Psoas muscle (tissue), 8 donors: ENCODE data around the gene MBD3L3. TPM values are rescaled to one million over a fixed set of nuclear protein-coding genes. Genes with fewer than 3 reads are reported as not detected.

Source experiments
- ATAC-seq, 4 donors: fragments of 200-7000 bp; cut with Tn5 transposase; one replicate each; pipeline ENCODE4 v1.9.1; 2020; ENCODE audit warnings: moderate library complexity in 3 of 4, mild to moderate bottlenecking in 2 of 4
- DNase-seq, 2 donors: peaks; one replicate each; pipeline ENCODE4 v3.0.0-alpha.2; 2020
- H3K27ac ChIP-seq: fragments of 200-600 bp; one replicate; pipeline ENCODE4 v1.8.0; 2022
- H3K27me3 ChIP-seq, 3 donors: fragments of 200-600 bp in 1 of 3; one replicate each; pipeline versions ENCODE4 v1.6.1 to v1.8.0; 2013 to 2022; ENCODE audit warnings: low read length in 2 of 3, mild to moderate bottlenecking in 2 of 3, moderate library complexity in 1 of 3; ENCODE audit not compliant: insufficient read depth in 3 of 3
- H3K36me3 ChIP-seq, 2 donors: fragments of 200-600 bp in 1 of 2; one replicate each; pipeline versions ENCODE4 v1.6.1 to v1.8.0; 2013 to 2022; ENCODE audit warnings: low read depth in 1 of 2, mild to moderate bottlenecking in 1 of 2, moderate library complexity in 1 of 2; ENCODE audit not compliant: insufficient read depth in 1 of 2
- H3K4me1 ChIP-seq: fragments of 200-600 bp; one replicate; pipeline ENCODE4 v1.8.0; 2022
- H3K4me3 ChIP-seq: fragments of 200-600 bp; one replicate; pipeline ENCODE4 v1.8.0; 2022; ENCODE audit warnings: mild to moderate bottlenecking
- H3K9me3 ChIP-seq: fragments of 200-600 bp; one replicate; pipeline ENCODE4 v1.8.0; 2022
- WGBS, 3 donors: extraction: QIAGEN DNeasy Blood & Tissue Kit; methylation state at CpG; one replicate each; pipeline versions ENCODE4 v1.1.6 to v1.1.7; 2013; 5-methylcytosine and 5-hydroxymethylcytosine counted together
- intact Hi-C, 2 donors: fragments of 100-400 bp; cut with DNase I; formaldehyde crosslinking; loops; one replicate each; pipeline versions ENCODE4 v1.11.0 to v1.14.2; 2022
- polyA plus RNA-seq, 3 donors: library from polyadenylated mRNA; stranded (reverse); fragments of 200-250 nt; gene quantifications; one replicate each; pipeline ENCODE4 v1.2.3, GENCODE V29; 2013
- total RNA-seq, 4 donors: library from RNA; stranded (reverse); fragmentation: NEBNext Ultra II Directional in 2 of 4; extraction: Animal tissue kit (Norgen Biotek cat#: 25700) in 2 of 4; gene quantifications; one replicate each; pipeline versions ENCODE4 v1.2.1 to v1.2.4, GENCODE V29; 2021 to 2023
- TF ChIP-seq, protein P1 (sequence below): fragments of 200-600 bp; IDR thresholded peaks from one replicate; pipeline ENCODE4 v1.8.0; 2022; ENCODE audit warnings: antibody characterized with exemption
- donor health status: healthy with polysubstance abuse.
- donor health status: DM: no; HTN: no; CAD: no; lungs with moderate emphysema.
- donor health status: Bipolar disorder and iron deficiency.
- donor health status: healthy.
- donor health status: DM: yes; HTN: yes; CAD: no.
- donor health status: DM: no; HTN: no; CAD: no.
- donor health status: DM: no; HTN: no; CAD: no.
- donor health status: DM: yes; HTN: yes; CAD: no.

Gene MBD3L3
- total and polyA plus RNA-seq, 7 donors, result not detected

DNA sequence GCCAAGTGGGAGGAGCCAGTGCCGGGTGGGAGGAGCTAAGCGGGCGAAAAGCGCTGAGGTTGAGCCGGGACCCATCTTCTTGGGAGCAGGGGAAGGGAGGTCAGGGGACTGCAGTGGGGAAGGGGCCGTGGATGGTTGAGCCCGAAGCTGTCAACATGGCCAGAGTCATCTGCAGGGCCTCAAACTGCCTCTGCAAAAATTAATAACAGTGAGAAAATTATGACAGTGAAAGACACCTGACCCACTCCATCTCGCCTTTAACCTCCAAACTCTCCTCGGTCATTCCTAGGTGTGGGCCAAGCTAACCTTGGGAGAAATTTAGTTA lies 41.1 kb upstream of the MBD3L3 start:
- no peaks in the 10 kb centered on the region for H3K36me3 ChIP-seq
- DNase-seq, result no peak
- H3K4me1 ChIP-seq, result peaks cover 5% of the 10 kb centered on the region
- peak overlapping the region; percentile 89 for H3K4me3 ChIP-seq
- peaks cover 7% of the 10 kb centered on the region for H3K9me3 ChIP-seq
- WGBS, 3 donors, result 10 to 13% (median 11%) methylated on average over 9 of the region's 9 CpGs
- peak overlapping the region; percentile 97 for H3K27ac ChIP-seq
- ATAC-seq, result no peak
- intact Hi-C loops, result no loop called here
- no peaks in the 10 kb centered on the region for H3K27me3 ChIP-seq
- TF ChIP-seq, protein P1, sequence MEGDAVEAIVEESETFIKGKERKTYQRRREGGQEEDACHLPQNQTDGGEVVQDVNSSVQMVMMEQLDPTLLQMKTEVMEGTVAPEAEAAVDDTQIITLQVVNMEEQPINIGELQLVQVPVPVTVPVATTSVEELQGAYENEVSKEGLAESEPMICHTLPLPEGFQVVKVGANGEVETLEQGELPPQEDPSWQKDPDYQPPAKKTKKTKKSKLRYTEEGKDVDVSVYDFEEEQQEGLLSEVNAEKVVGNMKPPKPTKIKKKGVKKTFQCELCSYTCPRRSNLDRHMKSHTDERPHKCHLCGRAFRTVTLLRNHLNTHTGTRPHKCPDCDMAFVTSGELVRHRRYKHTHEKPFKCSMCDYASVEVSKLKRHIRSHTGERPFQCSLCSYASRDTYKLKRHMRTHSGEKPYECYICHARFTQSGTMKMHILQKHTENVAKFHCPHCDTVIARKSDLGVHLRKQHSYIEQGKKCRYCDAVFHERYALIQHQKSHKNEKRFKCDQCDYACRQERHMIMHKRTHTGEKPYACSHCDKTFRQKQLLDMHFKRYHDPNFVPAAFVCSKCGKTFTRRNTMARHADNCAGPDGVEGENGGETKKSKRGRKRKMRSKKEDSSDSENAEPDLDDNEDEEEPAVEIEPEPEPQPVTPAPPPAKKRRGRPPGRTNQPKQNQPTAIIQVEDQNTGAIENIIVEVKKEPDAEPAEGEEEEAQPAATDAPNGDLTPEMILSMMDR, result no peak

DNA sequence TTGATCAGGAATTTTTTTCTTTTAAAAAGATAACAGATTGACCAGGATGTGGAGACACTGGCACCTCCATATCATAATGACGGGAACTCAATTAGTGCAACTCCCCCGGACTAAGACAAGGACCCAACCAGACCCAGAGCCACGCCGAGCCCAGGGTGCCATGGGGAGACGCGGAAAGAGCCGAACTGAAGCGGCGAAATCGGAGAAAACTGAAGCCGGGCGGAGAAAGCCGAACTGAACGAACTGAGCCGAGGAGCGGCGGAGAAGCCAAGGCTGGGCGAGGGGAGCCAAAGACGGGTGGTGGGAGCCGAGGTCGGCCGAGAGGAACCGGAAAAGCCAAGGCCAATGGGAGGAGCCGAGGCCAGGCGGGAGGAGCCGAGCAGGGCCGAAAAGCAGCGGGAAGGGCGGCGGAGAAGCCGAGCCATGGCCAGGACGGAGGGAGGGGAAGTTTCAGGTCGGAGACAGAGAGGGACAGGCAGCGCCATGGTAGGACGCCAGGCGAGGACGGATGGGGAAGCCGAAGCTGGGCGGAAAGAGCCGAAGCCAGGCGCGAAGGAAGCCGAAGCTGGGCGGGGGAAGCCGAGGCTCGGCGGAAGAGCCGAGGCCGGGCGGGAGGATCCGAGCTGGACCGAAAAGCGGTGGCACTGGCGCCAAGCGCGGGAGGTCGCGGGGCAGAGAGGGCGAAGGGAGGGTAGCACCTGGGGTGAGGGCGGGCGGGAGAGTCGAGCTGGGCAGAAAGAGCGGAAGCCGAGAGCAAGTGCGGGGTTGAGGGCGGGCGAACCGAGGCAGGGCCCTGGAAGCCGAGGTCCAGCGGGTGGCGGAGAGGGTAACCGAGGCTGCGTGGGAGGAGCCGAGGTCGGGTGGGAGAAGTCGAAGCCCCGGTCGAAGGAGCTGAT lies 40.5 kb upstream of the MBD3L3 start:
- ATAC-seq (peak; percentile 95 to 98 (median 96)), DNase-seq (peak; percentile 93 to 97)
- H3K9me3 ChIP-seq, result peaks cover 7% of the 10 kb centered on the region
- intact Hi-C loops, result no loop called here
- peaks cover 5% of the 10 kb centered on the region for H3K4me1 ChIP-seq
- H3K4me3 ChIP-seq, result peak overlapping the region; percentile 89
- peak overlapping the region; percentile 97 for H3K27ac ChIP-seq
- no peaks in the 10 kb centered on the region for H3K27me3 ChIP-seq
- whole genome bisulfite sequencing, 3 donors, result 0 to 1% (median 1%) methylated on average over 77 to 78 of the region's 78 CpGs
- TF ChIP-seq, protein P1, result no peak
- H3K36me3 ChIP-seq, result no peaks in the 10 kb centered on the region

DNA sequence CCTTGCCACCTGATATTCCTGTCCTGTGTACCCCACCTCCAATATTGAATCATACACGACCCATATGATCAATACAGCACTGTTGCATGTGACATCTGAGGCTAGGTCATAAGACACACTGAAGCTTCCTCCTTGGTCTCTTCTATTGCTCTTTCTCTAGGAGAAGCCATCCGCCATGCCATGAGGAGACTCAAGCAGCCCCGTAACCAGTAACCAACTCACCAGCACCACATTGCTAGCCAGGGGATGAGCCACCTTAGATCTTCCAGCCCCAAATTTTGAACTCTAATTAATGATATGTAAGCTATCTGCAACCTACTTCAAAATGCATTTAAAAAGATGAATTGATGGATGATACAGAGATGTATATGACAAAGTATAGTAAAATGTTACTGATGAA lies 39.6 kb upstream of the MBD3L3 start:
- H3K9me3 ChIP-seq, result peaks cover 7% of the 10 kb centered on the region

DNA sequence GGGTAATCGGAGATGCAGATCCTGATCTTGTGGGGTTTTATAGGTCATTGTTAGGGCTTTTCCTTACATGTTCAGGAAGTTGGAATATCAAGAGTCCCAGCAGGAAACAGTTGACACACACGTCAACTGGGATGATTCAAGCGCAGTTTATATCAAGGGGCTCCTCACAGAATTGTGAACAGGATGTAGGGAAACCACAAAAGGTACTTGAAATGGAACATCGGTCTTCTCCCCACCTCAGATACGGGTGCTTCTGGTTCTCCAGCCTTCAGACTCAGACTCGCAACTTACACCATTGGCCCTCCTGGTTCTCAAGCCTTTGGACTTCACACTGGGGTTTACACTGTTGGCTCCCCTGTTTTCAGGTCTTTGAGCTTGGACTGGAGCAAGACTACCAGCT lies 30.5 kb upstream of the MBD3L3 start:
- Histone ChIP-seq H3K27ac (no peak overlapping the region), H3K36me3 (peaks cover 22 to 38% of the 10 kb centered on the region in 2 donors), H3K4me1 (no peaks in the 10 kb centered on the region), H3K4me3 (no peak overlapping the region), H3K27me3 (no peaks in the 10 kb centered on the region), H3K9me3 (peaks cover 62% of the 10 kb centered on the region)
- 93 to 96% (median 96%) methylated on average over 6 of the region's 6 CpGs for WGBS, 3 donors
- no peak for ATAC-seq
- TF ChIP-seq, protein P1, result no peak
- no peak for DNase-seq
- intact Hi-C loops, result no loop called here

More for the DNA sequence above, 39.6 kb upstream of the MBD3L3 start:
- Histone ChIP-seq H3K4me3 (peak overlapping the region; percentile 89), H3K4me1 (peaks cover 5% of the 10 kb centered on the region), H3K27me3 (no peaks in the 10 kb centered on the region), H3K36me3 (no peaks in the 10 kb centered on the region), H3K27ac (peak overlapping the region; percentile 97)
- DNase-seq (no peak), ATAC-seq (no peak)
- intact Hi-C loops, result no loop called here
- TF ChIP-seq, protein P1, result no peak
- 95 to 99% (median 96%) methylated on average over 3 of the region's 3 CpGs for WGBS, 3 donors
